Loucy (cell line): ENCODE measurements around the gene PGAP6.
"Not testable (repeated sequence)": the region's sequence is repeated elsewhere in the genome, so short reads cannot be mapped to it uniquely, and the experiment has no call there.

Experiments
- H2AFZ ChIP-seq: fragments of 200-600 bp; sonication (generic); 2 replicates; pipeline ENCODE4 v1.6.0; 2016; ENCODE audit warnings: antibody characterized with exemption, mild to moderate bottlenecking, low read length, moderate library complexity
- H3F3A ChIP-seq: fragments of 200-600 bp; 2 replicates; pipeline ENCODE4 v1.6.0; 2016; ENCODE audit warnings: antibody characterized with exemption, low read depth, mild to moderate bottlenecking
- H3K27me3 ChIP-seq: fragments of 200-600 bp; sonication (generic); 2 replicates; pipeline ENCODE4 v1.6.1; 2014; ENCODE audit warnings: low read length, mild to moderate bottlenecking; ENCODE audit not compliant: insufficient read depth, poor library complexity, severe bottlenecking
- H3K36me3 ChIP-seq: fragments of 200-600 bp; sonication (generic); 2 replicates; pipeline ENCODE4 v1.6.1; 2016; ENCODE audit warnings: low read length; ENCODE audit not compliant: insufficient read depth
- H3K4me1 ChIP-seq: fragments of 200-600 bp; sonication (generic); 2 replicates; pipeline ENCODE4 v1.5.1; 2014; ENCODE audit warnings: low read length, mild to moderate bottlenecking; ENCODE audit not compliant: insufficient read depth, poor library complexity, severe bottlenecking
- H3K4me2 ChIP-seq: fragments of 200-600 bp; sonication (generic); 2 replicates; pipeline ENCODE4 v1.6.0; 2014; ENCODE audit warnings: antibody characterized with exemption, low read length, low read depth, mild to moderate bottlenecking; ENCODE audit not compliant: poor library complexity, severe bottlenecking
- H3K4me3 ChIP-seq: fragments of 200-600 bp; sonication (generic); 2 replicates; pipeline ENCODE4 v1.5.1; 2014; ENCODE audit warnings: low read length, mild to moderate bottlenecking, mixed read lengths; ENCODE audit not compliant: poor library complexity, severe bottlenecking
- H3K79me2 ChIP-seq: fragments of 200-600 bp; sonication (generic); 2 replicates; pipeline ENCODE4 v1.6.1; 2014; ENCODE audit warnings: low read length; ENCODE audit not compliant: insufficient read depth
- H3K9ac ChIP-seq: fragments of 200-600 bp; sonication (generic); 2 replicates; pipeline ENCODE4 v1.6.0; 2014; ENCODE audit warnings: mild to moderate bottlenecking, low read depth, low read length, moderate library complexity; ENCODE audit not compliant: poor library complexity, severe bottlenecking
- H3K9me2 ChIP-seq: fragments of 200-600 bp; sonication (generic); replicated peaks from 2 replicates; pipeline ENCODE4 v1.6.1; 2016; ENCODE audit warnings: low read depth, low read length, mixed read lengths
- H3K9me3 ChIP-seq: fragments of 200-600 bp; sonication (generic); 2 replicates; pipeline ENCODE4 v1.6.1; 2014; ENCODE audit warnings: mild to moderate bottlenecking, antibody characterized with exemption, low read length, low read depth; ENCODE audit not compliant: insufficient read depth
- H4K20me1 ChIP-seq: fragments of 200-600 bp; sonication (generic); 2 replicates; pipeline ENCODE4 v1.6.0; 2014; ENCODE audit warnings: antibody characterized with exemption, low read length, mild to moderate bottlenecking; ENCODE audit not compliant: insufficient read depth, poor library complexity, severe bottlenecking
- EZH2phosphoT487 ChIP-seq: fragments of 200-600 bp; IDR thresholded peaks from 2 replicates; pipeline ENCODE4 v1.6.1; 2018; ENCODE audit warnings: antibody characterized with exemption, mild to moderate bottlenecking, moderate library complexity, borderline replicate concordance
- TF ChIP-seq, protein P1 (sequence below): fragments of 200-600 bp; sonication (generic); conservative IDR thresholded peaks from 2 replicates; pipeline ENCODE4 v1.5.1; 2014; ENCODE audit warnings: mild to moderate bottlenecking, antibody characterized with exemption, low read length

The PGAP6 gene

DNA sequence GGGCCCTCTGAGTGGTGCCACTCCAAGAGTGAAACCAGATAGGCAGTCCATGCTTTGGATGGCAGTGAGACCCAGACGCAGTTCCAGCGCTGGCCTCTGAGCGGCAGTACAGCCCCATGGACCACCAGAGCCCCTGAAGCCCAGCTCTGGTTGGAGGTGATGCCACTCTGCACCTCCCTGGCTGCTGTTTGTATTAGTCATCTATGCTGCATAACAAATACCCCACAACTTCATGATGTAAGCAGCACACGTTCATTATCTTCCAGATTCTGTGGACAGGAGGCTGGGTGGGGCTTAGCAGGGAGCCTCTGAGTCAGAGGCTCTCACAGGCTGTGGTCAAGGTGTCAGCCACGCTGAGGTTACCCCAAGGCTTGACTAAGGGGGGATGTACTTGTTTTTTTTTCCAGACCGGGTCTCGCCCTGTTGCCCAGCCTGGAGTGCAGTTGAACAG is 10.1 kb upstream of the PGAP6 start:
- TF ChIP-seq, protein P1, sequence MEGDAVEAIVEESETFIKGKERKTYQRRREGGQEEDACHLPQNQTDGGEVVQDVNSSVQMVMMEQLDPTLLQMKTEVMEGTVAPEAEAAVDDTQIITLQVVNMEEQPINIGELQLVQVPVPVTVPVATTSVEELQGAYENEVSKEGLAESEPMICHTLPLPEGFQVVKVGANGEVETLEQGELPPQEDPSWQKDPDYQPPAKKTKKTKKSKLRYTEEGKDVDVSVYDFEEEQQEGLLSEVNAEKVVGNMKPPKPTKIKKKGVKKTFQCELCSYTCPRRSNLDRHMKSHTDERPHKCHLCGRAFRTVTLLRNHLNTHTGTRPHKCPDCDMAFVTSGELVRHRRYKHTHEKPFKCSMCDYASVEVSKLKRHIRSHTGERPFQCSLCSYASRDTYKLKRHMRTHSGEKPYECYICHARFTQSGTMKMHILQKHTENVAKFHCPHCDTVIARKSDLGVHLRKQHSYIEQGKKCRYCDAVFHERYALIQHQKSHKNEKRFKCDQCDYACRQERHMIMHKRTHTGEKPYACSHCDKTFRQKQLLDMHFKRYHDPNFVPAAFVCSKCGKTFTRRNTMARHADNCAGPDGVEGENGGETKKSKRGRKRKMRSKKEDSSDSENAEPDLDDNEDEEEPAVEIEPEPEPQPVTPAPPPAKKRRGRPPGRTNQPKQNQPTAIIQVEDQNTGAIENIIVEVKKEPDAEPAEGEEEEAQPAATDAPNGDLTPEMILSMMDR = peak; percentile 78
- TF ChIP-seq EZH2phosphoT487 = no peak
- Histone ChIP-seq H4K20me1 (no peaks in the 10 kb centered on the region), H3K27me3 (no peaks in the 10 kb centered on the region), H3K4me2 (no peak overlapping the region), H3K9me2 (no peaks in the 10 kb centered on the region), H3K36me3 (no peaks in the 10 kb centered on the region), H3K4me1 (peaks cover 4% of the 10 kb centered on the region), H3K79me2 (no peaks in the 10 kb centered on the region), H3K9ac (no peak overlapping the region), H3F3A (0 out of 2 replicates have a peak, but pooled peaks cover 3% of the 10 kb centered on the region), H3K9me3 (no peaks in the 10 kb centered on the region), H3K4me3 (no peak overlapping the region), H2AFZ (no peak overlapping the region)

GRCh38 chr16:389352-389751 is 7.6 kb upstream of the PGAP6 start:
- Histone ChIP-seq H3K27me3 (no peaks in the 10 kb centered on the region), H2AFZ (no peak overlapping the region), H3K79me2 (no peaks in the 10 kb centered on the region), H3K9ac (no peak overlapping the region), H3F3A (no peaks in the 10 kb centered on the region), H3K36me3 (no peaks in the 10 kb centered on the region), H4K20me1 (no peaks in the 10 kb centered on the region), H3K4me2 (no peak overlapping the region), H3K4me3 (no peak overlapping the region), H3K9me2 (no peaks in the 10 kb centered on the region), H3K4me1 (no peaks in the 10 kb centered on the region), H3K9me3 (no peaks in the 10 kb centered on the region)
- TF ChIP-seq, protein P1 = no peak
- no peak for TF ChIP-seq EZH2phosphoT487

GRCh38 chr16:387761-388666 is 6.2 kb upstream of the PGAP6 start:
- H3K27me3 ChIP-seq, H3K79me2 ChIP-seq, H3K9me3 ChIP-seq, H3K36me3 ChIP-seq, H3K4me1 ChIP-seq, H4K20me1 ChIP-seq, H3F3A ChIP-seq, H3K4me3 ChIP-seq, H3K9ac ChIP-seq, H3K9me2 ChIP-seq, H2AFZ ChIP-seq, H3K4me2 ChIP-seq: not testable (repeated sequence)
